IMR-90 (cell line): ENCODE data around the gene FBRS.

Experiments used
- BHLHE40 ChIP-seq: fragments of 150-350 bp; IDR thresholded peaks from 2 replicates; pipeline ENCODE4 v1.6.1; 2016; ENCODE audit warnings: mild to moderate bottlenecking, low read depth, low read length
- ELK1 ChIP-seq: fragments of 150-350 bp; IDR thresholded peaks from 2 replicates; pipeline ENCODE4 v1.6.1; 2016; ENCODE audit warnings: low read depth, mild to moderate bottlenecking, low read length, moderate library complexity, borderline replicate concordance
- FOS ChIP-seq: fragments of 150-350 bp; IDR thresholded peaks from 2 replicates; pipeline ENCODE4 v1.6.1; 2016; ENCODE audit warnings: low read depth, low read length
- MAFK ChIP-seq: IDR thresholded peaks from 2 replicates; pipeline ENCODE4 v1.6.1; 2012; ENCODE audit warnings: low read depth, low read length, improper control_type of control experiment
- MAZ ChIP-seq: IDR thresholded peaks from 2 replicates; pipeline ENCODE4 v1.6.1; 2012; ENCODE audit warnings: low read depth, mild to moderate bottlenecking, low read length, improper control_type of control experiment, moderate library complexity, borderline replicate concordance
- MXI1 ChIP-seq: IDR thresholded peaks from 2 replicates; pipeline ENCODE4 v1.6.1; 2012; ENCODE audit warnings: low read depth, mild to moderate bottlenecking, low read length, moderate library complexity, borderline replicate concordance
- NFE2L2 ChIP-seq: fragments of 150-350 bp; IDR thresholded peaks from 2 replicates; pipeline ENCODE4 v1.6.1; 2016; ENCODE audit warnings: low read depth, mild to moderate bottlenecking, low read length
- POLR2A ChIP-seq: IDR thresholded peaks from 2 replicates; pipeline ENCODE4 v1.6.1; 2012; ENCODE audit warnings: mild to moderate bottlenecking, low read depth, low read length
- RAD21 ChIP-seq: IDR thresholded peaks from 2 replicates; pipeline ENCODE4 v1.6.1; 2012; ENCODE audit warnings: low read length, improper control_type of control experiment
- RCOR1 ChIP-seq: IDR thresholded peaks from 2 replicates; pipeline ENCODE4 v1.6.1; 2012; ENCODE audit warnings: mild to moderate bottlenecking, low read length, improper control_type of control experiment; ENCODE audit not compliant: insufficient replicate concordance
- RFX5 ChIP-seq: IDR thresholded peaks from 2 replicates; pipeline ENCODE4 v1.8.0; 2012; ENCODE audit warnings: low read depth, mild to moderate bottlenecking, low read length, moderate library complexity
- SMC3 ChIP-seq: fragments of 150-350 bp; IDR thresholded peaks from 2 replicates; pipeline ENCODE4 v1.6.1; 2016; ENCODE audit warnings: low read depth, mild to moderate bottlenecking, antibody characterized with exemption, low read length, moderate library complexity
- USF2 ChIP-seq: fragments of 150-350 bp; IDR thresholded peaks from 2 replicates; pipeline ENCODE4 v1.6.1; 2017; ENCODE audit warnings: mild to moderate bottlenecking, antibody characterized with exemption, low read length, low read depth
- TF ChIP-seq, protein P1 (sequence below): conservative IDR thresholded peaks from 2 replicates; pipeline ENCODE4 v1.5.1; 2012; ENCODE audit warnings: mild to moderate bottlenecking, low read depth, low read length, improper control_type of control experiment

DNA sequence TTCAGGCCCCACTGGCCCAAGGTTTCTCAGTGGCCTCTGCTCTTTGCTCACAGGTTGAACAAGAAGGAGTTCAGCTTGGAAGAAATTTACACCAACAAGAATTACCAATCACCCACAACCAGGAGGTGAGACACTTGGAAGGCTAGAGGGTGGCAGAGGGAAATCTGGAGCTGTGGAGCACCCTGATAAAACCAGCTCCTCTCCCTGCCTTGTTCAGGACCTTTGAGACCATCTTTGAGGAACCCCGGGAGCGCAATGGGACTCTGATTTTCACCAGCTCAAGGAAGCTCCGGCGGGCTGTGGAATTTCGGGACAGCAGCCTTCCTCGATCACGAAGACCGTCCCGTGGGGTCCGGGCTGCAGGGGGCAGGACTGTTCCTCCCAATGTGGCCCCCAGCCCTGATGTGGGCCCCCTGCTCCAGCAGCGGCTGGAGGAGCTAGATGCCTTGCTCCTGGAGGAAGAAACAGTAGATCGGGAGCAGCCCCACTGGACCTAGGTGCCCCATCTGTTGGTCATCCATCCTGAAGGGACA, 2.4 kb upstream of the FBRS start:
- no peak for TF ChIP-seq POLR2A
- TF ChIP-seq, protein P1, sequence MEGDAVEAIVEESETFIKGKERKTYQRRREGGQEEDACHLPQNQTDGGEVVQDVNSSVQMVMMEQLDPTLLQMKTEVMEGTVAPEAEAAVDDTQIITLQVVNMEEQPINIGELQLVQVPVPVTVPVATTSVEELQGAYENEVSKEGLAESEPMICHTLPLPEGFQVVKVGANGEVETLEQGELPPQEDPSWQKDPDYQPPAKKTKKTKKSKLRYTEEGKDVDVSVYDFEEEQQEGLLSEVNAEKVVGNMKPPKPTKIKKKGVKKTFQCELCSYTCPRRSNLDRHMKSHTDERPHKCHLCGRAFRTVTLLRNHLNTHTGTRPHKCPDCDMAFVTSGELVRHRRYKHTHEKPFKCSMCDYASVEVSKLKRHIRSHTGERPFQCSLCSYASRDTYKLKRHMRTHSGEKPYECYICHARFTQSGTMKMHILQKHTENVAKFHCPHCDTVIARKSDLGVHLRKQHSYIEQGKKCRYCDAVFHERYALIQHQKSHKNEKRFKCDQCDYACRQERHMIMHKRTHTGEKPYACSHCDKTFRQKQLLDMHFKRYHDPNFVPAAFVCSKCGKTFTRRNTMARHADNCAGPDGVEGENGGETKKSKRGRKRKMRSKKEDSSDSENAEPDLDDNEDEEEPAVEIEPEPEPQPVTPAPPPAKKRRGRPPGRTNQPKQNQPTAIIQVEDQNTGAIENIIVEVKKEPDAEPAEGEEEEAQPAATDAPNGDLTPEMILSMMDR, result no peak
- no peak for TF ChIP-seq MAFK
- no peak for TF ChIP-seq RFX5
- TF ChIP-seq BHLHE40, result no peak
- TF ChIP-seq USF2, result no peak
- TF ChIP-seq RAD21, result no peak
- no peak for TF ChIP-seq MAZ
- TF ChIP-seq NFE2L2, result no peak
- TF ChIP-seq SMC3, result no peak
- TF ChIP-seq ELK1, result no peak
- TF ChIP-seq RCOR1, result no peak
- no peak for TF ChIP-seq FOS
- TF ChIP-seq MXI1, result no peak
